H9 (cell line): ENCODE data around the gene ENOX1. TPM values are rescaled to one million over a fixed set of nuclear protein-coding genes. Genes with fewer than 3 reads are reported as not detected.

Source experiments
- DNase-seq: peaks from one replicate; pipeline ENCODE4 v3.0.0-alpha.2; 2017
- H2AFZ ChIP-seq: one replicate; pipeline ENCODE4 v1.6.1; 2013; ENCODE audit warnings: mild to moderate bottlenecking, low read length, control low read depth, moderate library complexity
- H2AK5ac ChIP-seq: 2 replicates; pipeline ENCODE4 v1.6.1; 2013; ENCODE audit warnings: low read length, control low read depth, mixed read lengths; ENCODE audit not compliant: insufficient read length
- H2BK120ac ChIP-seq: one replicate; pipeline ENCODE4 v1.6.1; 2013; ENCODE audit warnings: low read depth, mild to moderate bottlenecking, low read length, control low read depth, inconsistent platforms; ENCODE audit not compliant: poor library complexity, severe bottlenecking
- H2BK12ac ChIP-seq: 2 replicates; pipeline ENCODE4 v1.6.1; 2013; ENCODE audit warnings: low read length, control low read depth, mixed read lengths, low read depth; ENCODE audit not compliant: insufficient read length
- H2BK15ac ChIP-seq: 2 replicates; pipeline ENCODE4 v1.6.1; 2013; ENCODE audit warnings: low read depth, low read length, control low read depth
- H2BK20ac ChIP-seq: one replicate; pipeline ENCODE4 v1.6.1; 2013; ENCODE audit warnings: low read depth, mild to moderate bottlenecking, low read length, control low read depth, inconsistent platforms; ENCODE audit not compliant: poor library complexity, severe bottlenecking
- H2BK5ac ChIP-seq: 2 replicates; pipeline ENCODE4 v1.6.1; 2013; ENCODE audit warnings: low read length, control low read depth, mixed read lengths; ENCODE audit not compliant: insufficient read length
- H3K14ac ChIP-seq: 2 replicates; pipeline ENCODE4 v1.6.1; 2013; ENCODE audit warnings: low read length, control low read depth; ENCODE audit not compliant: insufficient read depth
- H3K18ac ChIP-seq: 2 replicates; pipeline ENCODE4 v1.6.1; 2013; ENCODE audit warnings: low read depth, mild to moderate bottlenecking, mixed read lengths, low read length, control low read depth; ENCODE audit not compliant: insufficient read length
- H3K23ac ChIP-seq: 2 replicates; pipeline ENCODE4 v1.6.1; 2013; ENCODE audit warnings: low read length, control low read depth, mixed read lengths, low read depth; ENCODE audit not compliant: insufficient read length
- H3K23me2 ChIP-seq: 2 replicates; pipeline ENCODE4 v1.6.1; 2013; ENCODE audit warnings: low read depth, mild to moderate bottlenecking, mixed read lengths, low read length, control low read depth; ENCODE audit not compliant: insufficient read length, poor library complexity, severe bottlenecking
- H3K27ac ChIP-seq: 2 replicates; pipeline ENCODE4 v1.5.1; 2013; ENCODE audit warnings: low read length, control low read depth, mixed read lengths, low read depth; ENCODE audit not compliant: insufficient read length
- H3K27me3 ChIP-seq: 2 replicates; pipeline ENCODE4 v1.6.1; 2013; ENCODE audit warnings: low read length, control low read depth, inconsistent platforms; ENCODE audit not compliant: insufficient read depth
- H3K4ac ChIP-seq: 2 replicates; pipeline ENCODE4 v1.6.1; 2013; ENCODE audit warnings: low read depth, mild to moderate bottlenecking, control low read depth, inconsistent platforms, low read length, moderate library complexity
- H3K4me1 ChIP-seq: 2 replicates; pipeline ENCODE4 v1.6.1; 2013; ENCODE audit warnings: low read length, control low read depth, inconsistent platforms; ENCODE audit not compliant: insufficient read depth
- H3K4me2 ChIP-seq: 2 replicates; pipeline ENCODE4 v1.6.1; 2013; ENCODE audit warnings: low read length, control low read depth, mixed read lengths; ENCODE audit not compliant: insufficient read length, insufficient read depth
- H3K56ac ChIP-seq: 2 replicates; pipeline ENCODE4 v1.6.1; 2013; ENCODE audit warnings: low read depth, mild to moderate bottlenecking, mixed read lengths, low read length, control low read depth; ENCODE audit not compliant: insufficient read length
- H3K79me1 ChIP-seq: 2 replicates; pipeline ENCODE4 v1.6.1; 2013; ENCODE audit warnings: low read depth, mild to moderate bottlenecking, moderate library complexity, low read length, control low read depth, inconsistent platforms; ENCODE audit not compliant: insufficient read depth, poor library complexity, severe bottlenecking
- H3K79me2 ChIP-seq: 2 replicates; pipeline ENCODE4 v1.6.1; 2013; ENCODE audit warnings: low read length, control low read depth, inconsistent platforms; ENCODE audit not compliant: insufficient read depth
- H3K9ac ChIP-seq: 2 replicates; pipeline ENCODE4 v1.6.1; 2013; ENCODE audit warnings: low read length, control low read depth, mixed read lengths; ENCODE audit not compliant: insufficient read length; ENCODE audit errors: extremely low read depth
- H3K9me3 ChIP-seq: one replicate; pipeline ENCODE4 v1.6.1; 2013; ENCODE audit warnings: low read depth, low read length, inconsistent platforms; ENCODE audit not compliant: control insufficient read depth
- H3T11ph ChIP-seq: one replicate; pipeline ENCODE4 v1.6.1; 2013; ENCODE audit warnings: mild to moderate bottlenecking, low read length, control low read depth, inconsistent platforms
- H4K20me1 ChIP-seq: one replicate; pipeline ENCODE4 v1.6.1; 2013; ENCODE audit not compliant: control insufficient read depth, insufficient read length, insufficient read depth
- H4K5ac ChIP-seq: 2 replicates; pipeline ENCODE4 v1.6.1; 2013; ENCODE audit warnings: low read depth, mild to moderate bottlenecking, mixed read lengths, low read length, control low read depth; ENCODE audit not compliant: insufficient read length
- H4K8ac ChIP-seq: replicated peaks from 2 replicates; pipeline ENCODE4 v1.6.1; 2013; ENCODE audit warnings: low read length, control low read depth, mixed read lengths, low read depth; ENCODE audit not compliant: insufficient read length
- H4K91ac ChIP-seq: 2 replicates; pipeline ENCODE4 v1.6.1; 2013; ENCODE audit warnings: low read depth, mild to moderate bottlenecking, moderate library complexity, mixed read lengths, low read length, control low read depth; ENCODE audit not compliant: insufficient read length
- H3K27ac Mint-ChIP-seq, 3 experiments: 2 replicates in 2 of 3; 3 replicates in 1 of 3; pipeline ENCODE4 v1.8.0; 2020 to 2021; ENCODE audit warnings: mixed read lengths in 3 of 3, mild to moderate bottlenecking in 1 of 3, moderate library complexity in 1 of 3
- H3K27me3 Mint-ChIP-seq: 2 replicates; pipeline ENCODE4 v1.8.0; 2021; ENCODE audit warnings: low read depth, mild to moderate bottlenecking, moderate library complexity, mixed read lengths
- H3K36me3 Mint-ChIP-seq, 3 experiments: 2 replicates in 2 of 3; 3 replicates in 1 of 3; pipeline ENCODE4 v1.8.0; 2020 to 2021; ENCODE audit warnings: low read depth in 3 of 3, mixed read lengths in 3 of 3; ENCODE audit not compliant: insufficient read depth in 1 of 3
- H3K4me1 Mint-ChIP-seq, 2 experiments: 2 replicates each; pipeline ENCODE4 v1.8.0; 2020; ENCODE audit warnings: mixed read lengths in 2 of 2
- H3K4me3 Mint-ChIP-seq, 2 experiments: 2 replicates in 1 of 2; 3 replicates in 1 of 2; pipeline ENCODE4 v1.8.0; 2020 to 2021; ENCODE audit warnings: mild to moderate bottlenecking in 2 of 2, mixed read lengths in 2 of 2, moderate library complexity in 1 of 2
- H3K9me3 Mint-ChIP-seq, 2 experiments: 2 replicates in 1 of 2; 3 replicates in 1 of 2; pipeline ENCODE4 v1.8.0; 2020; ENCODE audit warnings: mild to moderate bottlenecking in 2 of 2, mixed read lengths in 2 of 2, moderate library complexity in 1 of 2
- CTCF ChIP-seq: fragments of 200-600 bp; sonication (generic); conservative IDR thresholded peaks from 3 replicates; pipeline ENCODE4 v1.8.0; 2021; ENCODE audit warnings: antibody characterized with exemption, mild to moderate bottlenecking
- WGBS: extraction: QIAGEN DNeasy Blood & Tissue Kit; methylation state at CpG from one replicate; pipeline ENCODE4 v1.1.7; 2013; ENCODE audit warnings: missing lambda C conversion rate, low lambda C conversion rate, mixed read lengths; ENCODE audit not compliant: insufficient read length; ENCODE audit errors: extremely low coverage; 5-methylcytosine and 5-hydroxymethylcytosine counted together
- total RNA-seq: library from RNA; stranded (reverse); gene quantifications from 2 replicates; pipeline ENCODE4 v1.2.1, GENCODE V29; 2021

ENOX1 gene
- total RNA-seq, 1 experiment from 2014 or later = 0.24 TPM

GRCh38 chr13:43356567-43356966 lies 430.2 kb downstream of the ENOX1 start:
- Histone ChIP-seq H2BK5ac (no peak overlapping the region), H3K79me2 (no peaks in the 10 kb centered on the region), H2AK5ac (no peak overlapping the region), H2BK12ac (no peak overlapping the region), H3K18ac (no peak overlapping the region), H3K27me3 (no peaks in the 10 kb centered on the region), H3K14ac (no peak overlapping the region), H4K5ac (no peak overlapping the region), H3K4ac (no peak overlapping the region), H4K20me1 (no peaks in the 10 kb centered on the region), H4K8ac (no peak overlapping the region), H3K79me1 (no peaks in the 10 kb centered on the region), H3K4me2 (no peak overlapping the region), H2AFZ (no peak overlapping the region), H4K91ac (no peak overlapping the region), H3K27ac (no peak overlapping the region), H3T11ph (no peak overlapping the region), H3K9me3 (no peaks in the 10 kb centered on the region), H2BK120ac (no peak overlapping the region), H3K9ac (no peak overlapping the region), H2BK15ac (no peak overlapping the region), H3K56ac (no peak overlapping the region), H3K23me2 (no peaks in the 10 kb centered on the region), H3K4me1 (peaks cover 15% of the 10 kb centered on the region), H3K23ac (no peak overlapping the region), H2BK20ac (peak overlapping the region; percentile 60)
- no peaks in the 10 kb centered on the region; a peak in 1 of 7 replicates for H3K36me3 Mint-ChIP-seq
- WGBS = no CpG with 5 or more reads among the region's 5 CpGs
- no peak for TF ChIP-seq CTCF
- H3K4me1 Mint-ChIP-seq = peaks cover 43 to 52% of the 10 kb centered on the region in 2 experiments
- H3K9me3 Mint-ChIP-seq = no peaks in the 10 kb centered on the region
- H3K4me3 Mint-ChIP-seq = no peak overlapping the region
- H3K27ac Mint-ChIP-seq = peak overlapping the region in 1 of 3 experiments; percentile 27; a peak in 1 of 7 replicates
- no peak for DNase-seq
- no peaks in the 10 kb centered on the region; the same call in 1 of the 2 replicates for H3K27me3 Mint-ChIP-seq
